Measurements from ENCODE around the gene SFRP2.

DNA sequence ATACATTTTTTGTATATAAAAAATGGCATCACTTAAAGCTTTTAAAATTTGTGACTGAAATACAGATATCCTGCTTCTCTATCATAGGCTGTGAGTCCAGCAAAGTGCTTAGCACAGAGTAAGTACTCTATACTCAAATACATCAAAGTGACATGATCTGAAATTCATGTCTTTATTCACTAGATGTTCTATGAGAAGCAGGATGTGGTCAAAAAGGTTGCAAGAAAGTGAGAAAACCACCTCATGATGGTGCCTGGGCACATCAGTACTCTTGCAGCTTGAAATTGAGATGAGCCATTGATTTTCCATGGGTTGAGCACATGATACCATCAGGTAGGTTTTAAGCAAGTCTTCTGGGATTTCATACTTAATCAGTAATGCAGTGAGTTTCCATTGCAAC, 20.4 kb upstream of the SFRP2 start:
- TF ChIP-seq HDGF (IDR thresholded peaks at IDR 0.05; ENCODE audit: borderline replicate concordance) (no peak), ARNT (IDR thresholded peaks at IDR 0.05) (no peak)
